K562 (cell line): Measurements from ENCODE around the gene UTP25.

ENCODE experiments used
- CEBPB ChIP-seq: fragments of 450-650 bp; IDR thresholded peaks from 2 replicates; pipeline ENCODE4 v1.6.1; 2016; ENCODE audit warnings: missing genetic modification characterization, missing compliant biosample characterization
- PRDM10 ChIP-seq: fragments of 450-650 bp; IDR thresholded peaks from 2 replicates; pipeline ENCODE4 v1.6.1; 2018; ENCODE audit not compliant: partially characterized antibody
- SMC3 ChIP-seq: conservative IDR thresholded peaks from 2 replicates; pipeline ENCODE4 v1.6.1; 2011; ENCODE audit warnings: low read depth, low read length, improper control_type of control experiment; ENCODE audit not compliant: insufficient read depth
- ZNF282 ChIP-seq: sonication (generic); formaldehyde crosslinking; IDR thresholded peaks from 2 replicates; pipeline ENCODE4 v1.8.1; 2023; ENCODE audit warnings: missing genetic modification reagents
- ZNF3 ChIP-seq: fragments of 250-450 bp; sonication (Bioruptor Pico); IDR thresholded peaks from 2 replicates; pipeline ENCODE4 v1.5.0; 2021; ENCODE audit warnings: mild to moderate bottlenecking, moderate library complexity

DNA sequence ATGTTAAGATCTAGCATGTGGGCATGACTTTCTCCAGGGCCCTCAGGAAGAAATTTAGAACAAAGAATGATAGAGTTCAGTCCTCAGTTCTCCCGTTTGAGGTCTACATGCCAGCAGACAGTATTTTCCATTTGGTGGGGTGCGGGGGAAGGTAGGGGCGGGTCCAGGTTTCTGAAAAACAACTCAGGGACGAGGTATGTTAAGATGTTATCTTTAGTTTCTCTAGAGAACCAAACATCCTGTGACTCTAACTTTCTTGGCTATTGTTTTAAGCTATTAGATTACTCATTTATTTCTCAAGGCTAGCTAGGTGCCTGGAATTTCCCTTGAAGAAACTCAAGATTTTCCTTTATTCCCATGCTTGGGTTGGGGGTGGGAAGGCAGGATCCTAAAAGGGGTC lies 67.9 kb downstream of the UTP25 start:
- TF ChIP-seq ZNF3 (CRISPR knock-in tag) (no peak), PRDM10 (no peak), CEBPB (no peak), SMC3 (no peak), ZNF282 (CRISPR knock-in tag) (no peak)
